ENCODE measurements around the gene BCAR1.

The BCAR1 gene

GRCh38 chr16:75288596-75289120, 37.2 kb upstream of the BCAR1 start:
- H3K18ac ChIP-seq (ENCODE audit: low read length): no peak overlapping the region
- H3K14ac ChIP-seq (ENCODE audit: low read length): no peak overlapping the region
- no peak overlapping the region for H4K8ac ChIP-seq (ENCODE audit: low read depth, low read length)
- no peak overlapping the region for H2BK12ac ChIP-seq (ENCODE audit: low read length)
- no peak overlapping the region for H4K91ac ChIP-seq (ENCODE audit: low read depth, low read length)
- no peak overlapping the region for H3K4me3 ChIP-seq (ENCODE audit: low read depth, low read length)
- peaks cover 8 to 10% of the 10 kb centered on the region in 2 experiments for H3K36me3 ChIP-seq (ENCODE audit: control insufficient read depth in 1 of 2, insufficient read depth in 2 of 2, low read length in 2 of 2)
- H3K4me2 ChIP-seq (ENCODE audit: low read length): no peak overlapping the region
- no CpG with 5 or more reads among the region's 10 CpGs for WGBS (ENCODE audit: extremely low coverage, insufficient coverage, insufficient read length)
- no peak overlapping the region for H4K12ac ChIP-seq (ENCODE audit: low read depth, low read length)
- H3K27ac ChIP-seq (ENCODE audit: low read depth, low read length): no peak overlapping the region
- no peak overlapping the region for H3K9ac ChIP-seq (ENCODE audit: low read length)
- H3K4me1 ChIP-seq (ENCODE audit: control insufficient read depth in 1 of 2, insufficient read depth in 2 of 2, low read length in 2 of 2): peaks cover 2 to 4% of the 10 kb centered on the region in 2 experiments
- H2BK5ac ChIP-seq (ENCODE audit: low read depth, low read length, poor library complexity): no peak overlapping the region
- H2BK120ac ChIP-seq (ENCODE audit: insufficient read depth, low read length, poor library complexity): no peak overlapping the region
- H2AK5ac ChIP-seq (ENCODE audit: low read length): no peak overlapping the region
- no peaks in the 10 kb centered on the region for H3K79me1 ChIP-seq (ENCODE audit: low read length)
- H3K27me3 ChIP-seq (ENCODE audit: insufficient read depth, low read length): no peaks in the 10 kb centered on the region
- H3K79me2 ChIP-seq (ENCODE audit: control insufficient read depth, insufficient read depth, low read length, poor library complexity): no peaks in the 10 kb centered on the region
- no peak overlapping the region for H3K23ac ChIP-seq (ENCODE audit: low read length)
- H3K4ac ChIP-seq (ENCODE audit: low read depth, low read length): no peak overlapping the region
- no peak overlapping the region for H2AFZ ChIP-seq (ENCODE audit: insufficient read depth, low read length, poor library complexity)
- DNase-seq: no peak
- no peaks in the 10 kb centered on the region for H3K9me3 ChIP-seq (ENCODE audit: insufficient read depth, low read depth, low read length)

DNA sequence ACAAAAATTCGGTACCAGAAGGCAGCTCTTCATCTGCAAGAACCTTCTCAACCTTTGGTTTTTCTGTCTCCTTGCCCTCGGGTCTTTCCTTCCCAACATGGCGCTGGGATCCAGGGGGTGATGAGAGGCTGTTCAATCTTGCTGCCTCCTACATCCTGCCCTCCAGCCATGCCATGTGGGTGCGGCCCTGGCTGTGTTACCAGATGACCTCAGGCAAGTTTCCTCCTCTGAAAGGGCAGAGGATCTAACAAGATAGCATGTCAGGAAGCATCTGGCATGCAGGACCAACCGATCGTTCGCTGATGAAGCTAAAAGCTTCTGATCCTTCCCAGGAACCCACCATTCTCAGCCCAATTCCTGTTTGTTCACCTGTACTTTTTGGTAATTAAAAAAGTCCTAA, 36.8 kb upstream of the BCAR1 start:
- Histone ChIP-seq H3K27me3 (ENCODE audit: insufficient read depth, low read length) (no peaks in the 10 kb centered on the region), H3K4me2 (ENCODE audit: low read length) (no peak overlapping the region), H3K79me1 (ENCODE audit: low read length) (no peaks in the 10 kb centered on the region), H3K4ac (ENCODE audit: low read depth, low read length) (no peak overlapping the region), H3K9ac (ENCODE audit: low read length) (no peak overlapping the region), H3K9me3 (ENCODE audit: insufficient read depth, low read depth, low read length) (no peaks in the 10 kb centered on the region), H2BK5ac (ENCODE audit: low read depth, low read length, poor library complexity) (no peak overlapping the region), H2BK12ac (ENCODE audit: low read length) (no peak overlapping the region), H2BK120ac (ENCODE audit: insufficient read depth, low read length, poor library complexity) (no peak overlapping the region), H3K14ac (ENCODE audit: low read length) (no peak overlapping the region), H3K27ac (ENCODE audit: low read depth, low read length) (no peak overlapping the region), H3K4me3 (ENCODE audit: low read depth, low read length) (no peak overlapping the region), H3K18ac (ENCODE audit: low read length) (no peak overlapping the region), H4K8ac (ENCODE audit: low read depth, low read length) (no peak overlapping the region), H4K12ac (ENCODE audit: low read depth, low read length) (no peak overlapping the region), H4K91ac (ENCODE audit: low read depth, low read length) (no peak overlapping the region), H3K36me3 (ENCODE audit: control insufficient read depth in 1 of 2, insufficient read depth in 2 of 2, low read length in 2 of 2) (peaks cover 7 to 8% of the 10 kb centered on the region in 2 experiments), H2AFZ (ENCODE audit: insufficient read depth, low read length, poor library complexity) (no peak overlapping the region), H3K79me2 (ENCODE audit: control insufficient read depth, insufficient read depth, low read length, poor library complexity) (no peaks in the 10 kb centered on the region), H2AK5ac (ENCODE audit: low read length) (no peak overlapping the region), H3K4me1 (ENCODE audit: control insufficient read depth in 1 of 2, insufficient read depth in 2 of 2, low read length in 2 of 2) (peaks cover 2 to 4% of the 10 kb centered on the region in 2 experiments), H3K23ac (ENCODE audit: low read length) (no peak overlapping the region)
- WGBS (ENCODE audit: extremely low coverage, insufficient coverage, insufficient read length): no CpG with 5 or more reads among the region's 7 CpGs
- DNase-seq: no peak

DNA sequence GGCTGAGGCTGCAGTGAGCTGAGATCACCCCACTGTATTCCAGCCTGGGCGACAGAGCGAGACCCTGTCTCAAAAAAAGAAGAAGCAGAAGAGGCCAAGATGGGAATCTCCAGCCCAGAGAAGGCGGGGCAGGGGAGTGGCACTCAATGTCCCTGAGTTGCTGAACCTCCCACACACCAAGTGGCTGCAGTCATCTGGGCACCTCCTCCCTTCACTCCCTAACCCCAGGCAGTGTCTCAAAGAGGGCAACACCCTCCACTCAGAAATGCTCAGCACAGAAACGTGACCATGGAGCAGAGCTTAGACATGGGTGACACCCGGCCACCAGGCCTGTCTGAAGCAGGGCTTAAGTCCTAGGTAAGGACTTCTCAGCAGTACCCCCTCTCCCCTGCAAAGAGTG, 36.3 kb upstream of the BCAR1 start:
- Histone ChIP-seq H3K4me2 (ENCODE audit: low read length) (no peak overlapping the region), H3K9me3 (ENCODE audit: insufficient read depth, low read depth, low read length) (no peaks in the 10 kb centered on the region), H3K14ac (ENCODE audit: low read length) (no peak overlapping the region), H3K79me2 (ENCODE audit: control insufficient read depth, insufficient read depth, low read length, poor library complexity) (no peaks in the 10 kb centered on the region), H2AFZ (ENCODE audit: insufficient read depth, low read length, poor library complexity) (no peak overlapping the region), H2BK120ac (ENCODE audit: insufficient read depth, low read length, poor library complexity) (no peak overlapping the region), H4K12ac (ENCODE audit: low read depth, low read length) (no peak overlapping the region), H3K4me3 (ENCODE audit: low read depth, low read length) (no peak overlapping the region), H2BK12ac (ENCODE audit: low read length) (no peak overlapping the region), H4K8ac (ENCODE audit: low read depth, low read length) (no peak overlapping the region), H3K27me3 (ENCODE audit: insufficient read depth, low read length) (no peaks in the 10 kb centered on the region), H3K23ac (ENCODE audit: low read length) (no peak overlapping the region), H3K36me3 (ENCODE audit: control insufficient read depth in 1 of 2, insufficient read depth in 2 of 2, low read length in 2 of 2) (peaks cover 5 to 6% of the 10 kb centered on the region in 2 experiments), H3K4ac (ENCODE audit: low read depth, low read length) (no peak overlapping the region), H4K91ac (ENCODE audit: low read depth, low read length) (no peak overlapping the region), H3K4me1 (ENCODE audit: control insufficient read depth in 1 of 2, insufficient read depth in 2 of 2, low read length in 2 of 2) (peaks cover 2 to 4% of the 10 kb centered on the region in 2 experiments), H3K18ac (ENCODE audit: low read length) (no peak overlapping the region), H3K79me1 (ENCODE audit: low read length) (no peaks in the 10 kb centered on the region), H3K9ac (ENCODE audit: low read length) (no peak overlapping the region), H2AK5ac (ENCODE audit: low read length) (no peak overlapping the region), H3K27ac (ENCODE audit: low read depth, low read length) (no peak overlapping the region), H2BK5ac (ENCODE audit: low read depth, low read length, poor library complexity) (no peak overlapping the region)
- DNase-seq: no peak
- no CpG with 5 or more reads among the region's 5 CpGs for WGBS (ENCODE audit: extremely low coverage, insufficient coverage, insufficient read length)

- no peaks in the 10 kb centered on the region for H3K9me3 ChIP-seq (ENCODE audit: insufficient read depth, low read depth, low read length)
- H3K4me1 ChIP-seq (ENCODE audit: control insufficient read depth in 1 of 2, insufficient read depth in 2 of 2, low read length in 2 of 2): peaks cover 2 to 4% of the 10 kb centered on the region in 2 experiments
- H2BK120ac ChIP-seq (ENCODE audit: insufficient read depth, low read length, poor library complexity): no peak overlapping the region
- H3K4me2 ChIP-seq (ENCODE audit: low read length): no peak overlapping the region
- H3K23ac ChIP-seq (ENCODE audit: low read length): no peak overlapping the region
- no peak overlapping the region for H2AK5ac ChIP-seq (ENCODE audit: low read length)
- no peak overlapping the region for H3K4me3 ChIP-seq (ENCODE audit: low read depth, low read length)
- H3K79me1 ChIP-seq (ENCODE audit: low read length): no peaks in the 10 kb centered on the region
- no peak overlapping the region for H3K14ac ChIP-seq (ENCODE audit: low read length)
- H4K12ac ChIP-seq (ENCODE audit: low read depth, low read length): no peak overlapping the region
- no peak for DNase-seq
- H4K91ac ChIP-seq (ENCODE audit: low read depth, low read length): no peak overlapping the region
- no peak overlapping the region for H3K9ac ChIP-seq (ENCODE audit: low read length)
- H2BK5ac ChIP-seq (ENCODE audit: low read depth, low read length, poor library complexity): no peak overlapping the region
- no CpG with 5 or more reads among the region's 6 CpGs for WGBS (ENCODE audit: extremely low coverage, insufficient coverage, insufficient read length)
- no peaks in the 10 kb centered on the region for H3K79me2 ChIP-seq (ENCODE audit: control insufficient read depth, insufficient read depth, low read length, poor library complexity)
- H2BK12ac ChIP-seq (ENCODE audit: low read length): no peak overlapping the region
- no peak overlapping the region for H3K27ac ChIP-seq (ENCODE audit: low read depth, low read length)
- H3K36me3 ChIP-seq (ENCODE audit: control insufficient read depth in 1 of 2, insufficient read depth in 2 of 2, low read length in 2 of 2): peaks cover 5% of the 10 kb centered on the region in 2 experiments
- no peak overlapping the region for H3K4ac ChIP-seq (ENCODE audit: low read depth, low read length)
- no peak overlapping the region for H3K18ac ChIP-seq (ENCODE audit: low read length)
- H4K8ac ChIP-seq (ENCODE audit: low read depth, low read length): no peak overlapping the region
- no peak overlapping the region for H2AFZ ChIP-seq (ENCODE audit: insufficient read depth, low read length, poor library complexity)
- H3K27me3 ChIP-seq (ENCODE audit: insufficient read depth, low read length): no peaks in the 10 kb centered on the region
Measured at GRCh38 chr16:75286389-75286788, 35.0 kb upstream of the BCAR1 start.
